Astrocyte (in vitro differentiated cells and primary cell): Measurements from ENCODE around the gene FTCD. TPM values are rescaled to one million over a fixed set of nuclear protein-coding genes. Genes with fewer than 3 reads are reported as not detected.

Experiments used
- DNase-seq: peaks from one replicate; pipeline ENCODE4 v3.0.0-alpha.2; 2010; ENCODE audit warnings: low read depth
- FAIRE-seq: peaks from 2 replicates; lab custom pipeline; 2011; peaks lifted over from hg19 to GRCh38; lab: Jason Lieb, UNC
- H2AFZ ChIP-seq: 2 replicates; pipeline ENCODE4 v1.6.0; 2012; ENCODE audit warnings: low read depth, low read length, inconsistent platforms
- H3K27ac ChIP-seq: 2 replicates; pipeline ENCODE4 v1.5.1; 2011; ENCODE audit warnings: low read depth, low read length, inconsistent platforms
- H3K27me3 ChIP-seq: 2 replicates; pipeline ENCODE4 v1.6.0; 2011; ENCODE audit warnings: low read length, inconsistent platforms; ENCODE audit not compliant: insufficient read depth
- H3K36me3 ChIP-seq: 2 replicates; pipeline ENCODE4 v1.5.1; 2011; ENCODE audit warnings: low read length, inconsistent platforms; ENCODE audit not compliant: insufficient read depth
- H3K4me1 ChIP-seq: 2 replicates; pipeline ENCODE4 v1.5.1; 2011; ENCODE audit warnings: low read length, inconsistent platforms; ENCODE audit not compliant: insufficient read depth
- H3K4me2 ChIP-seq: 2 replicates; pipeline ENCODE4 v1.6.0; 2012; ENCODE audit warnings: low read length, inconsistent platforms
- H3K4me3 ChIP-seq: 2 replicates; pipeline ENCODE4 v1.5.1; 2011; ENCODE audit warnings: low read depth, mild to moderate bottlenecking, low read length, inconsistent platforms; ENCODE audit not compliant: insufficient read depth
- H3K79me2 ChIP-seq: 2 replicates; pipeline ENCODE4 v1.6.0; 2012; ENCODE audit warnings: mild to moderate bottlenecking, low read length, inconsistent platforms; ENCODE audit not compliant: insufficient read depth
- H3K9ac ChIP-seq: 2 replicates; pipeline ENCODE4 v1.6.0; 2012; ENCODE audit warnings: mild to moderate bottlenecking, low read length, inconsistent platforms
- H3K9me3 ChIP-seq: 2 replicates; pipeline ENCODE4 v1.5.1; 2012; ENCODE audit warnings: low read depth, mild to moderate bottlenecking, low read length, inconsistent platforms; ENCODE audit not compliant: insufficient read depth
- H4K20me1 ChIP-seq: 2 replicates; pipeline ENCODE4 v1.6.0; 2012; ENCODE audit warnings: low read length, inconsistent platforms; ENCODE audit not compliant: insufficient read depth
- H3K27ac Mint-ChIP-seq: one replicate; pipeline ENCODE4 v1.8.0; 2021; ENCODE audit warnings: mild to moderate bottlenecking, mixed read lengths; ENCODE audit not compliant: unreplicated experiment
- H3K27me3 Mint-ChIP-seq: one replicate; pipeline ENCODE4 v1.8.0; 2021; ENCODE audit warnings: low read depth, mixed read lengths; ENCODE audit not compliant: unreplicated experiment
- H3K36me3 Mint-ChIP-seq: one replicate; pipeline ENCODE4 v1.8.0; 2021; ENCODE audit warnings: low read depth, mixed read lengths; ENCODE audit not compliant: unreplicated experiment
- H3K4me1 Mint-ChIP-seq: one replicate; pipeline ENCODE4 v1.8.0; 2021; ENCODE audit warnings: low read depth, mixed read lengths; ENCODE audit not compliant: unreplicated experiment
- H3K4me3 Mint-ChIP-seq: one replicate; pipeline ENCODE4 v1.8.0; 2021; ENCODE audit warnings: mild to moderate bottlenecking, moderate library complexity, mixed read lengths; ENCODE audit not compliant: unreplicated experiment
- H3K9me3 Mint-ChIP-seq: one replicate; pipeline ENCODE4 v1.8.0; 2021; ENCODE audit warnings: mild to moderate bottlenecking, mixed read lengths; ENCODE audit not compliant: unreplicated experiment
- EZH2 ChIP-seq: IDR thresholded peaks from 2 replicates; pipeline ENCODE4 v1.6.1; 2012; ENCODE audit warnings: mild to moderate bottlenecking, low read length, inconsistent platforms; ENCODE audit not compliant: insufficient read depth
- total RNA-seq: library from RNA; stranded (reverse); gene quantifications from 2 replicates; pipeline ENCODE4 v1.2.1, GENCODE V29; 2021
- TF ChIP-seq, protein P1 (sequence below): IDR thresholded peaks from 2 replicates; pipeline ENCODE4 v1.5.1; 2011; ENCODE audit warnings: low read depth, mild to moderate bottlenecking, inconsistent platforms, low read length, moderate library complexity; ENCODE audit not compliant: insufficient read depth

Gene FTCD
- total RNA-seq, 1 donor from 2014 or later = 1.9 TPM

DNA sequence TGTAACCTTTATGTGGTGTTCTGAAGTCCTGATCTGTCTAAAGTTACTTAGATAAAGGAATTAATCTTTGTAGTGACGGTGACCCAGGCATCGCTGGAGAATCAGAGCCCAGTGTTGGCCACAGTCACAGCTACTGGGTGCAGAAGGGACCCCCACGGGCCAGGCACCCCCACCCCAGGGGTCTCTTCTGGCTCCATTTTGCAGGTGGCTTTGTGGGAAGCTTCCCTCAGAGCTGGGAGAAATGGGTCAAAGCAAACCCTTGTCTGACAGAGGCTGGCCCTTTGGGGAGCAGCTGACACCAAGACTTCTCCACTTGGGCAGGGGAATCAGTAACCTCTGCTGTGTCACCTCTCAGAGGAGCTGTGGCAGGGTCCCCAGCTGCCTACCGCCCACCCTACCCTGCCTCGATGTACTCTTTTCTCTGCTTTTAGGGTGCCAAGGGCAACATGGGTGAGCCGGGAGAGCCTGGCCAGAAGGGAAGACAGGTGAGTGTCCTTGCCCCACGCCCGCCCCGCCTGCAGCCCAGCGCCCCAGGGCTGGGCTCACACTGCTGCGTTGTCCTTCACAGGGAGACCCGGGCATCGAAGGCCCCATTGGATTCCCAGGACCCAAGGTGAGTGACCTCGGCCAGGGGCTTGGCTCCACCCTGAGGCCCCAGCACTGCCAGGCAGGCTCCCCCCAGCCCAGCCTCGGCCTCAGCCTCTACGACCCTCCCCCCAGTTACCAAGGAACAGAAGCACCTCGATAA, 39.8 kb downstream of the FTCD start:
- DNase-seq = no peak
- H3K79me2 ChIP-seq = peaks cover 69% of the 10 kb centered on the region
- no peaks in the 10 kb centered on the region for H3K27me3 ChIP-seq
- no peak for TF ChIP-seq EZH2
- TF ChIP-seq, protein P1, sequence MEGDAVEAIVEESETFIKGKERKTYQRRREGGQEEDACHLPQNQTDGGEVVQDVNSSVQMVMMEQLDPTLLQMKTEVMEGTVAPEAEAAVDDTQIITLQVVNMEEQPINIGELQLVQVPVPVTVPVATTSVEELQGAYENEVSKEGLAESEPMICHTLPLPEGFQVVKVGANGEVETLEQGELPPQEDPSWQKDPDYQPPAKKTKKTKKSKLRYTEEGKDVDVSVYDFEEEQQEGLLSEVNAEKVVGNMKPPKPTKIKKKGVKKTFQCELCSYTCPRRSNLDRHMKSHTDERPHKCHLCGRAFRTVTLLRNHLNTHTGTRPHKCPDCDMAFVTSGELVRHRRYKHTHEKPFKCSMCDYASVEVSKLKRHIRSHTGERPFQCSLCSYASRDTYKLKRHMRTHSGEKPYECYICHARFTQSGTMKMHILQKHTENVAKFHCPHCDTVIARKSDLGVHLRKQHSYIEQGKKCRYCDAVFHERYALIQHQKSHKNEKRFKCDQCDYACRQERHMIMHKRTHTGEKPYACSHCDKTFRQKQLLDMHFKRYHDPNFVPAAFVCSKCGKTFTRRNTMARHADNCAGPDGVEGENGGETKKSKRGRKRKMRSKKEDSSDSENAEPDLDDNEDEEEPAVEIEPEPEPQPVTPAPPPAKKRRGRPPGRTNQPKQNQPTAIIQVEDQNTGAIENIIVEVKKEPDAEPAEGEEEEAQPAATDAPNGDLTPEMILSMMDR = no peak
- peaks cover 3% of the 10 kb centered on the region for H3K4me1 ChIP-seq
- Mint-ChIP-seq H3K27me3 (no peaks in the 10 kb centered on the region), H3K4me1 (peaks cover 2% of the 10 kb centered on the region), H3K27ac (no peak overlapping the region), H3K36me3 (peaks cover 20% of the 10 kb centered on the region), H3K9me3 (no peaks in the 10 kb centered on the region), H3K4me3 (no peak overlapping the region)
- peaks cover 4% of the 10 kb centered on the region for H3K9me3 ChIP-seq
- no peak overlapping the region for H3K4me3 ChIP-seq
- H4K20me1 ChIP-seq = peaks cover 75% of the 10 kb centered on the region
- H3K27ac ChIP-seq = no peak overlapping the region
- no peak for FAIRE-seq
- no peak overlapping the region for H2AFZ ChIP-seq
- H3K4me2 ChIP-seq = no peak overlapping the region
- H3K36me3 ChIP-seq = peaks cover 41% of the 10 kb centered on the region
- no peak overlapping the region for H3K9ac ChIP-seq

DNA sequence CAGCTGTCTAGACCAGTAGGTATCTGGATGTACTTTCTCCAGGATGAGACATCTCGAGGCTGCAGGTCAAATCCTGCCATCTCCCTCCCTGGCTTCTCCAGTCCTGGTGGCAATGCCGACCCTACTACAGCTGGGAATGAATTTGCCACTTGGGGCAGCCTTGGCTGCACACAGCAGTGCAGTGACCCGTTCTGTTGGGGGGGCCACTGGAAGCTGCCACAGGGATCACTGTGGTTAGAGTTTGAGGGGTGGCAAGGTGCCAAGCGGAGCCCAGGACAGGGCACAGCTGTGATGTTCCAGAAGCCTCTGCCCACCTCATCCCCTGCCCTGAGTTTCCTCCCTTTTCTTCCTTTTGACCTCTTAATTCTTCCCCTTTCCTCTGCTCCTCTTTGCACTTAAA, 40.4 kb downstream of the FTCD start:
- Histone ChIP-seq H3K4me3 (no peak overlapping the region), H3K27ac (no peak overlapping the region), H3K4me1 (peaks cover 3% of the 10 kb centered on the region), H3K9ac (no peak overlapping the region), H3K79me2 (peaks cover 75% of the 10 kb centered on the region), H3K27me3 (no peaks in the 10 kb centered on the region), H2AFZ (no peak overlapping the region), H3K9me3 (peaks cover 4% of the 10 kb centered on the region), H4K20me1 (peaks cover 77% of the 10 kb centered on the region), H3K4me2 (no peak overlapping the region), H3K36me3 (peaks cover 41% of the 10 kb centered on the region)
- FAIRE-seq (no peak), DNase-seq (no peak)
- no peak for TF ChIP-seq EZH2
- TF ChIP-seq, protein P1 = no peak
- Mint-ChIP-seq H3K36me3 (peaks cover 20% of the 10 kb centered on the region), H3K4me3 (no peak overlapping the region), H3K9me3 (no peaks in the 10 kb centered on the region), H3K27ac (no peak overlapping the region), H3K4me1 (peaks cover 2% of the 10 kb centered on the region), H3K27me3 (no peaks in the 10 kb centered on the region)
